Panc1 (cell line): ENCODE measurements around the gene MRPS34. TPM values are rescaled to one million over a fixed set of nuclear protein-coding genes. Genes with fewer than 3 reads are reported as not detected.

ENCODE experiments used
- ATAC-seq: fragments of 200-7000 bp; cut with Tn5 transposase; 2 replicates; pipeline ENCODE4 v1.9.1; 2020; ENCODE audit warnings: mild to moderate bottlenecking, moderate library complexity
- BruUV-seq: library from RNA; stranded (reverse); fragments of 400-500 nt; replicated peaks from 2 replicates; lab custom pipeline; 2021; lab: Mats Ljungman, UMichigan
- CTCF ChIA-PET: fragments of 300-600 bp; sonication (Branson Sonifier 250); formaldehyde crosslinking; loops from one replicate; lab custom pipeline; 2022; ENCODE audit warnings: antibody characterized with exemption; lab: Charles Lee
- POLR2A ChIA-PET: fragments of 300-600 bp; sonication (Branson Sonifier 250); formaldehyde crosslinking; loops from one replicate; lab custom pipeline; 2022; ENCODE audit warnings: antibody characterized with exemption; lab: Charles Lee
- DNase-seq: peaks from one replicate; pipeline ENCODE4 v3.0.0-alpha.2; 2010; ENCODE audit warnings: low read depth, low spot score
- H3K27ac ChIP-seq: 2 replicates; pipeline ENCODE4 v1.5.1; 2011; ENCODE audit warnings: mild to moderate bottlenecking, low read length, inconsistent platforms
- H3K27me3 ChIP-seq: fragments of 200-500 bp; sonication (Bioruptor generic); 2 replicates; pipeline ENCODE4 v1.6.0; 2014; ENCODE audit warnings: low read length, inconsistent platforms; ENCODE audit not compliant: control insufficient read depth, insufficient read depth
- H3K36me3 ChIP-seq: fragments of 200-500 bp; sonication (Bioruptor generic); 2 replicates; pipeline ENCODE4 v1.5.1; 2014; ENCODE audit warnings: inconsistent platforms, mild to moderate bottlenecking, low read length, moderate library complexity; ENCODE audit not compliant: control insufficient read depth, insufficient read depth
- H3K4me1 ChIP-seq: 2 replicates; pipeline ENCODE4 v1.5.1; 2011; ENCODE audit warnings: inconsistent platforms, mild to moderate bottlenecking, low read length, moderate library complexity; ENCODE audit not compliant: control insufficient read depth, insufficient read depth
- H3K4me3 ChIP-seq, 2 experiments: 2 replicates each; pipeline ENCODE4 v1.5.1; 2011 to 2012; ENCODE audit warnings: low read depth in 2 of 2, low read length in 2 of 2, mild to moderate bottlenecking in 2 of 2, inconsistent platforms in 1 of 2, moderate library complexity in 1 of 2
- H3K9me3 ChIP-seq: fragments of 200-500 bp; sonication (Bioruptor generic); 2 replicates; pipeline ENCODE4 v1.5.1; 2014; ENCODE audit warnings: low read depth, mild to moderate bottlenecking, inconsistent platforms, low read length, moderate library complexity; ENCODE audit not compliant: control insufficient read depth, insufficient read depth
- CTCF ChIP-seq: fragments of 450-650 bp; IDR thresholded peaks from 2 replicates; pipeline ENCODE4 v1.5.1; 2017; ENCODE audit warnings: mild to moderate bottlenecking
- POLR2AphosphoS5 ChIP-seq: IDR thresholded peaks from 2 replicates; pipeline ENCODE4 v1.6.1; 2012; ENCODE audit warnings: mild to moderate bottlenecking, low read depth, low read length, moderate library complexity
- REST ChIP-seq, 2 experiments: IDR thresholded peaks; 2 replicates each; pipeline ENCODE4 v1.6.1; 2011 to 2012; ENCODE audit warnings: low read depth in 2 of 2, control low read depth in 1 of 2, low read length in 1 of 2, mild to moderate bottlenecking in 1 of 2, moderate library complexity in 1 of 2; ENCODE audit not compliant: insufficient read depth in 1 of 2
- SIN3A ChIP-seq: IDR thresholded peaks from 2 replicates; pipeline ENCODE4 v1.6.1; 2012; ENCODE audit warnings: low read depth, mild to moderate bottlenecking, low read length, moderate library complexity, borderline replicate concordance; ENCODE audit not compliant: insufficient read depth
- TCF7L2 ChIP-seq: IDR thresholded peaks from 2 replicates; pipeline ENCODE4 v1.6.1; 2011; ENCODE audit warnings: mild to moderate bottlenecking, low read depth, low read length, inconsistent platforms
- in situ Hi-C: cut with HindIII; loops from 2 replicates; pipeline ENCODE4 v1.10.0; 2016; ENCODE audit warnings: low sequenced_read_pairs, low pct_unique_long_range_greater_than_20kb
- intact Hi-C: fragments of 100-400 bp; cut with micrococcal nuclease; formaldehyde crosslinking; loops from one replicate; pipeline ENCODE4 v1.10.0; 2022; ENCODE audit not compliant: unreplicated experiment
- total RNA-seq: library from RNA; stranded (reverse); gene quantifications from one replicate; pipeline ENCODE4 v1.2.1, GENCODE V29; 2021; ENCODE audit not compliant: unreplicated experiment

Gene MRPS34
- total RNA-seq, 1 experiment from 2014 or later, result 187 TPM

- intact Hi-C loops (no loop called here), in situ Hi-C loops (no loop called here)
- H3K27me3 ChIP-seq, result no peaks in the 10 kb centered on the region
- TF ChIP-seq TCF7L2, result no peak
- TF ChIP-seq SIN3A, result no peak
- no peak for TF ChIP-seq REST (IDR thresholded peaks at IDR 0.05; ENCODE audit: insufficient read depth in 1 of 2, low read depth in 2 of 2, low read length in 1 of 2)
- TF ChIP-seq CTCF, result no peak
- TF ChIP-seq POLR2AphosphoS5, result no peak; the same call in 1 of the 2 replicates
- ChIA-PET POLR2A (no interaction called here), CTCF (interaction anchor here (0.5 to 0.8 kb wide), 2 partner anchors 95 to 271 kb away, joined by 3 read pairs; no protein-coding TSS in a partner anchor)
- BruUV-seq, result TSS peak; percentile 27
- H3K4me1 ChIP-seq, result peaks cover 14% of the 10 kb centered on the region
- no peaks in the 10 kb centered on the region for H3K9me3 ChIP-seq
- peak overlapping the region; percentile 87 for H3K27ac ChIP-seq
- no peaks in the 10 kb centered on the region; the same call in 1 of the 2 replicates for H3K36me3 ChIP-seq
- no peak for DNase-seq
- H3K4me3 ChIP-seq, result no peak overlapping the region
- no peak for ATAC-seq
Observed at GRCh38 chr16:1768767-1769401, 4.0 kb downstream of the MRPS34 start.

- CTCF ChIA-PET, result interaction anchor here (0.8 kb wide), 1 partner anchor 96 kb away, joined by 3 read pairs; no protein-coding TSS in a partner anchor
- H3K9me3 ChIP-seq, result no peaks in the 10 kb centered on the region
- H3K27me3 ChIP-seq, result no peaks in the 10 kb centered on the region
- POLR2A ChIA-PET, result interaction anchor here (0.6 kb wide), 1 partner anchor 14 kb away, joined by 10 read pairs; no protein-coding TSS in a partner anchor
- no peak for TF ChIP-seq CTCF
- TF ChIP-seq POLR2AphosphoS5, result no peak
- TF ChIP-seq TCF7L2, result no peak
- TF ChIP-seq REST (IDR thresholded peaks at IDR 0.05; ENCODE audit: insufficient read depth in 1 of 2, low read depth in 2 of 2, low read length in 1 of 2), result no peak
- no peak for TF ChIP-seq SIN3A
- BruUV-seq, result no TSS peak
- ATAC-seq (no peak), DNase-seq (no peak)
- H3K4me1 ChIP-seq, result peaks cover 14% of the 10 kb centered on the region
- no peak overlapping the region for H3K4me3 ChIP-seq
- intact Hi-C loops (no loop called here), in situ Hi-C loops (no loop called here)
- no peak overlapping the region for H3K27ac ChIP-seq
- no peaks in the 10 kb centered on the region; the same call in 1 of the 2 replicates for H3K36me3 ChIP-seq
Observed at GRCh38 chr16:1768061-1768766, 4.7 kb downstream of the MRPS34 start.
